ENCODE measurements around the gene LRRC8E. TPM values are rescaled to one million over a fixed set of nuclear protein-coding genes. Genes with fewer than 3 reads are reported as not detected.

Gene LRRC8E
- total RNA-seq, 1 donor, result 10.5 TPM

GRCh38 chr19:7912697-7913564 lies 24.6 kb downstream of the LRRC8E start:
- Histone ChIP-seq H3K27me3 (ENCODE audit: insufficient read depth, low read length) (peaks cover 19% of the 10 kb centered on the region), H3K79me2 (ENCODE audit: insufficient read depth, low read length) (peaks cover 7% of the 10 kb centered on the region), H3K4me3 (ENCODE audit: insufficient read depth, low read length) (no peak overlapping the region), H3K4me2 (ENCODE audit: insufficient read depth, low read length) (no peak overlapping the region), H4K20me1 (ENCODE audit: insufficient read depth, low read length) (peaks cover 7% of the 10 kb centered on the region), H2AFZ (ENCODE audit: low read length) (no peak overlapping the region), H3K9me3 (ENCODE audit: low read depth, low read length) (no peaks in the 10 kb centered on the region), H3K27ac (ENCODE audit: low read depth, low read length) (no peak overlapping the region), H3K4me1 (ENCODE audit: insufficient read depth, low read length) (peaks cover 5% of the 10 kb centered on the region), H3K36me3 (ENCODE audit: insufficient read depth, low read length) (peaks cover 14% of the 10 kb centered on the region)
- TF ChIP-seq CTCF (IDR thresholded peaks at IDR 0.05; ENCODE audit: extremely low read depth, low read depth, low read length), result no peak
- peak; percentile 82 for DNase-seq (ENCODE audit: insufficient read length, low spot score, missing footprints)

GRCh38 chr19:7913652-7914051 lies 25.3 kb downstream of the LRRC8E start:
- Histone ChIP-seq H3K27ac (ENCODE audit: low read depth, low read length) (no peak overlapping the region), H3K27me3 (ENCODE audit: insufficient read depth, low read length) (peaks cover 23% of the 10 kb centered on the region), H4K20me1 (ENCODE audit: insufficient read depth, low read length) (peaks cover 7% of the 10 kb centered on the region), H3K4me3 (ENCODE audit: insufficient read depth, low read length) (no peak overlapping the region), H3K4me1 (ENCODE audit: insufficient read depth, low read length) (peaks cover 5% of the 10 kb centered on the region), H3K9me3 (ENCODE audit: low read depth, low read length) (no peaks in the 10 kb centered on the region), H3K4me2 (ENCODE audit: insufficient read depth, low read length) (no peak overlapping the region), H2AFZ (ENCODE audit: low read length) (no peak overlapping the region), H3K79me2 (ENCODE audit: insufficient read depth, low read length) (no peaks in the 10 kb centered on the region), H3K36me3 (ENCODE audit: insufficient read depth, low read length) (peaks cover 14% of the 10 kb centered on the region)
- TF ChIP-seq CTCF (IDR thresholded peaks at IDR 0.05; ENCODE audit: extremely low read depth, low read depth, low read length), result no peak
- peak; percentile 89 for DNase-seq (ENCODE audit: insufficient read length, low spot score, missing footprints)

GRCh38 chr19:7914099-7914498 lies 25.8 kb downstream of the LRRC8E start:
- Histone ChIP-seq H3K9me3 (ENCODE audit: low read depth, low read length) (no peaks in the 10 kb centered on the region), H4K20me1 (ENCODE audit: insufficient read depth, low read length) (peaks cover 7% of the 10 kb centered on the region), H3K79me2 (ENCODE audit: insufficient read depth, low read length) (no peaks in the 10 kb centered on the region), H3K27me3 (ENCODE audit: insufficient read depth, low read length) (peaks cover 26% of the 10 kb centered on the region), H3K4me3 (ENCODE audit: insufficient read depth, low read length) (no peak overlapping the region), H2AFZ (ENCODE audit: low read length) (no peak overlapping the region), H3K27ac (ENCODE audit: low read depth, low read length) (no peak overlapping the region), H3K4me1 (ENCODE audit: insufficient read depth, low read length) (peaks cover 5% of the 10 kb centered on the region), H3K4me2 (ENCODE audit: insufficient read depth, low read length) (no peak overlapping the region), H3K36me3 (ENCODE audit: insufficient read depth, low read length) (peaks cover 14% of the 10 kb centered on the region)
- no peak for TF ChIP-seq CTCF (IDR thresholded peaks at IDR 0.05; ENCODE audit: extremely low read depth, low read depth, low read length)
- DNase-seq (ENCODE audit: insufficient read length, low spot score, missing footprints), result peak; percentile 94

GRCh38 chr19:7914598-7915045 lies 26.3 kb downstream of the LRRC8E start, which contains the start of gene TGFBR3L:
TSS of gene TGFBR3L (plus strand) at chr19:7914830.
- H3K9me3 ChIP-seq (ENCODE audit: low read depth, low read length), result no peaks in the 10 kb centered on the region
- peak; percentile 67 for DNase-seq (ENCODE audit: insufficient read length, low spot score, missing footprints)
- H3K4me2 ChIP-seq (ENCODE audit: insufficient read depth, low read length), result no peak within 1 kb of the TSS
- peaks cover 3% of the 10 kb centered on the region for H4K20me1 ChIP-seq (ENCODE audit: insufficient read depth, low read length)
- H3K36me3 ChIP-seq (ENCODE audit: insufficient read depth, low read length), result peaks cover 14% of the 10 kb centered on the region
- H2AFZ ChIP-seq (ENCODE audit: low read length), result no peak within 1 kb of the TSS
- no peak for TF ChIP-seq CTCF (IDR thresholded peaks at IDR 0.05; ENCODE audit: extremely low read depth, low read depth, low read length)
- H3K27me3 ChIP-seq (ENCODE audit: insufficient read depth, low read length), result peaks cover 26% of the 10 kb centered on the region
- H3K4me3 ChIP-seq (ENCODE audit: insufficient read depth, low read length), result no peak within 1 kb of the TSS
- no peak within 1 kb of the TSS for H3K27ac ChIP-seq (ENCODE audit: low read depth, low read length)
- H3K4me1 ChIP-seq (ENCODE audit: insufficient read depth, low read length), result peaks cover 6% of the 10 kb centered on the region
- H3K79me2 ChIP-seq (ENCODE audit: insufficient read depth, low read length), result no peaks in the 10 kb centered on the region

Data from osteoblast (primary cell).